Endodermal cell (in vitro differentiated cells): ENCODE data around the gene ZBED5. TPM values are rescaled to one million over a fixed set of nuclear protein-coding genes. Genes with fewer than 3 reads are reported as not detected.
"Not testable (repeated sequence)": the region's sequence is repeated elsewhere in the genome, so short reads cannot be mapped to it uniquely, and the experiment has no call there.

Experiments
- DNase-seq: peaks from one replicate; pipeline ENCODE4 v3.0.0-alpha.2; 2017
- H3K27ac ChIP-seq: 2 replicates; pipeline ENCODE4 v1.5.1; 2013; ENCODE audit warnings: mild to moderate bottlenecking, low read depth, low read length, moderate library complexity
- H3K27me3 ChIP-seq: 2 replicates; pipeline ENCODE4 v1.6.1; 2013; ENCODE audit warnings: mild to moderate bottlenecking, low read length, moderate library complexity; ENCODE audit not compliant: insufficient read depth, control insufficient read depth, poor library complexity, severe bottlenecking
- H3K36me3 ChIP-seq: 2 replicates; pipeline ENCODE4 v1.7.0; 2013; ENCODE audit warnings: mild to moderate bottlenecking, low read length, moderate library complexity; ENCODE audit not compliant: control insufficient read depth, insufficient read depth
- H3K4me1 ChIP-seq: one replicate; pipeline ENCODE4 v1.7.0; 2013; ENCODE audit warnings: low read length; ENCODE audit not compliant: control insufficient read depth, insufficient read depth
- H3K4me3 ChIP-seq: 2 replicates; pipeline ENCODE4 v1.5.1; 2013; ENCODE audit warnings: mild to moderate bottlenecking, low read length, moderate library complexity
- H3K9ac ChIP-seq: 2 replicates; pipeline ENCODE4 v1.6.1; 2013; ENCODE audit warnings: mild to moderate bottlenecking, low read length, moderate library complexity; ENCODE audit not compliant: poor library complexity, severe bottlenecking; ENCODE audit errors: extremely low read depth
- H3K9me3 ChIP-seq: 2 replicates; pipeline ENCODE4 v1.6.1; 2013; ENCODE audit warnings: mild to moderate bottlenecking, low read length, moderate library complexity; ENCODE audit not compliant: control insufficient read depth
- H3K27ac Mint-ChIP-seq: 2 replicates; pipeline ENCODE4 v1.8.0; 2020; ENCODE audit warnings: mixed read lengths
- H3K27me3 Mint-ChIP-seq: 2 replicates; pipeline ENCODE4 v1.8.0; 2021; ENCODE audit warnings: mild to moderate bottlenecking, mixed read lengths; ENCODE audit not compliant: insufficient read depth
- H3K36me3 Mint-ChIP-seq: 2 replicates; pipeline ENCODE4 v1.8.0; 2020; ENCODE audit warnings: low read depth, mixed read lengths
- H3K4me1 Mint-ChIP-seq: 2 replicates; pipeline ENCODE4 v1.8.0; 2020; ENCODE audit warnings: mixed read lengths
- H3K4me3 Mint-ChIP-seq: 2 replicates; pipeline ENCODE4 v1.8.0; 2020; ENCODE audit warnings: mild to moderate bottlenecking, moderate library complexity, mixed read lengths
- H3K9me3 Mint-ChIP-seq: 2 replicates; pipeline ENCODE4 v1.8.0; 2020; ENCODE audit warnings: mild to moderate bottlenecking, mixed read lengths
- WGBS, 2 experiments: methylation state at CpG; one replicate each; pipeline versions ENCODE4 v1.1.5 to v1.1.7; 2013; ENCODE audit warnings: missing lambda C conversion rate in 2 of 2, mixed read lengths in 1 of 2; ENCODE audit not compliant: insufficient coverage in 1 of 2, insufficient read length in 1 of 2; 5-methylcytosine and 5-hydroxymethylcytosine counted together
- total RNA-seq, 2 donors: library from RNA; stranded (reverse); fragmentation: NEBNext Ultra II Directional in 1 of 2; extraction: Animal tissue kit (Norgen Biotek cat#: 25700) in 1 of 2; gene quantifications; 2 replicates in 1 of 2; 3 replicates in 1 of 2; pipeline ENCODE4 v1.2.1, GENCODE V29; 2021
- TF ChIP-seq, protein P1 (sequence below): fragments of 200-600 bp; sonication (generic); conservative IDR thresholded peaks from 2 replicates; pipeline ENCODE4 v1.5.0; 2021; ENCODE audit warnings: antibody characterized with exemption, mild to moderate bottlenecking

ZBED5 gene
- total RNA-seq, 2 donors from 2014 or later, result 51.6 to 57.8 TPM

DNA sequence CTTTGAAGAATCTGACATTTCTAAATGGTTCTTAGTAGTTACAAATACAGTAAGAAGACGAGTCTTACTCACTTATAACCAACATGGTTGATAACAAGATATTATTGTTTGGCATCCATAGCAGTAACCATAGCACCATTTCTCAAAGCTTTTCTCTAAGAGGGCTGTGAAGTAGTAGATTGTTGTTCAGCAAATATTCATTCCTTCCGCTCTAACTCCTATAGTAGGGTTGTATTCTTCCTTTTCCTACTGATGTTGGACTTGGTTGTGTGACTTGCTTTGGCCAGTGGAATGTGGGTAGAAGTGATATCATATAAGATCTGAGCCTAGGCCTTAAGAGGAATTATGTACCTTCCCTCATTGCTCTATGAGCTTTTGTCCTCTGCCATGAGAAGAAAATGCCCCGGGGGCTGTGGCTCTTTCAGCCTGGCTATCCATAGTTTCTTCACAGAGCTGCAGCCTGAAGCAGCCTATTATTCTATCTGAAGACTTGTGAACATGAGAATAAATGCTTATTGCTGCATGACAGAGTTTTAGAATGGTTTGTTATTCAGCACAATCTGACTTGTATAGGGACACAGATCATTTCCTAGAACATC lies 28.9 kb upstream of the ZBED5 start:
- H3K4me1 ChIP-seq, result no peaks in the 10 kb centered on the region
- Mint-ChIP-seq H3K27ac (no peak overlapping the region), H3K4me1 (no peaks in the 10 kb centered on the region), H3K27me3 (no peaks in the 10 kb centered on the region), H3K4me3 (no peak overlapping the region), H3K9me3 (peaks cover 30% of the 10 kb centered on the region), H3K36me3 (peaks cover 7% of the 10 kb centered on the region)
- no peak for DNase-seq
- WGBS, 2 experiments, result 82 to 100% methylated on average over 1 of the region's 3 CpGs
- H3K4me3 ChIP-seq, result no peak overlapping the region
- no peak overlapping the region for H3K9ac ChIP-seq
- no peak overlapping the region for H3K27ac ChIP-seq
- no peaks in the 10 kb centered on the region for H3K36me3 ChIP-seq
- H3K27me3 ChIP-seq, result no peaks in the 10 kb centered on the region
- peaks cover 17% of the 10 kb centered on the region for H3K9me3 ChIP-seq
- TF ChIP-seq, protein P1, sequence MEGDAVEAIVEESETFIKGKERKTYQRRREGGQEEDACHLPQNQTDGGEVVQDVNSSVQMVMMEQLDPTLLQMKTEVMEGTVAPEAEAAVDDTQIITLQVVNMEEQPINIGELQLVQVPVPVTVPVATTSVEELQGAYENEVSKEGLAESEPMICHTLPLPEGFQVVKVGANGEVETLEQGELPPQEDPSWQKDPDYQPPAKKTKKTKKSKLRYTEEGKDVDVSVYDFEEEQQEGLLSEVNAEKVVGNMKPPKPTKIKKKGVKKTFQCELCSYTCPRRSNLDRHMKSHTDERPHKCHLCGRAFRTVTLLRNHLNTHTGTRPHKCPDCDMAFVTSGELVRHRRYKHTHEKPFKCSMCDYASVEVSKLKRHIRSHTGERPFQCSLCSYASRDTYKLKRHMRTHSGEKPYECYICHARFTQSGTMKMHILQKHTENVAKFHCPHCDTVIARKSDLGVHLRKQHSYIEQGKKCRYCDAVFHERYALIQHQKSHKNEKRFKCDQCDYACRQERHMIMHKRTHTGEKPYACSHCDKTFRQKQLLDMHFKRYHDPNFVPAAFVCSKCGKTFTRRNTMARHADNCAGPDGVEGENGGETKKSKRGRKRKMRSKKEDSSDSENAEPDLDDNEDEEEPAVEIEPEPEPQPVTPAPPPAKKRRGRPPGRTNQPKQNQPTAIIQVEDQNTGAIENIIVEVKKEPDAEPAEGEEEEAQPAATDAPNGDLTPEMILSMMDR, result no peak

DNA sequence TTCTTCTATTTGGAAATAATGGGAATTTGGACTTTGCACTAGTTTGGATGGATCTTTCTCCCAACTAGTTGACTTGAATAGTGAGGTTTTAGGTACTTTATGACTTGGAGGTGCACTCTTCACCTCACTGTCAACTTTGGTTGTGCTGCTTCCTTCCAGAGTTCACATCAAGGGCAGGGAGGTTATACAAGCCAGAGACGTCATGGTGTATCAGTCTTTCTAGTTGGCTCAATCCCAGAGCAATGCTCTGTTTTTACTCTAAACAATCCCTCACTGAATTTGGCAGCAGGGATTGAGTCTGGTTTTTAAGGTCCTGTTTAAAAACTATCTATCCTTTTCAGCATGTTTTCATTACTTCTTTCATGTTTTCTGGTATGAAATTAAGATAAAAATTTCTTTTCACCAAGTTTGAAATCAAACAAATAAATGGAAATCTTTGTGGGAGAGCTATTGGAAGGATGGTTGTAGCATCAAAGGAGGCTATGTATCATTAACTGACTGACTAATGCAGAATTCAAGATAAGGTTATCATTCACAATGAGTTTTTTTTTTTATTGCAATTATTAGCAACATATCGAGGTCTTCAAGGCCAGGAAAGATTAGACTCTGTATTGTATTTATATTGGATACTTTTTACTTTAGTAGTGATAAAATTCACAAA lies 28.0 kb upstream of the ZBED5 start:
- Histone ChIP-seq H3K36me3 (no peaks in the 10 kb centered on the region), H3K9ac (no peak overlapping the region), H3K4me3 (no peak overlapping the region), H3K4me1 (no peaks in the 10 kb centered on the region), H3K27me3 (no peaks in the 10 kb centered on the region), H3K9me3 (peaks cover 17% of the 10 kb centered on the region), H3K27ac (no peak overlapping the region)
- H3K36me3 Mint-ChIP-seq, result peaks cover 7% of the 10 kb centered on the region
- no peak overlapping the region for H3K27ac Mint-ChIP-seq
- H3K9me3 Mint-ChIP-seq, result peaks cover 30% of the 10 kb centered on the region
- WGBS, 2 experiments, result 88% methylated on average over 2 of the region's 2 CpGs; no CpG with 5 or more reads in 1 of the 2 experiments
- no peak for DNase-seq
- TF ChIP-seq, protein P1, result no peak
- H3K4me1 Mint-ChIP-seq, result no peaks in the 10 kb centered on the region
- no peaks in the 10 kb centered on the region for H3K27me3 Mint-ChIP-seq
- H3K4me3 Mint-ChIP-seq, result no peak overlapping the region

DNA sequence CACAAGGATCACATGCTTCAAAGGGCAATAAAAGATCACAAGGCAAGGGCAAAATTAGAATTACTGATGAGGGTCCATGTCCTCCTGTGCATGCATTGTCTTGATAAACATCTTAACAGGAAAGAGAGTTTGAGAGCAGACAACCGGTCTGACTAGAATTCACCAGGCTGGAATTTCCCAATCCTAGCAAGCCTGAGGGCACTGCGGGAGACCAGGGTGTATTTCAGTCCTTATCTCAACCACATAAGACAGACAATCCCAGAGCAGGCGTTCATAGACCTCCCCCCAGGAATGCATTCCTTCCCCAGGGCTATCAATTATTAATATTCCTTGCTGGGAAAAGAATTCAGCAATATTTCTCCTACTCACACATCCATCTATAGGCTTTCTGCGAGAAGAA lies 26.4 kb upstream of the ZBED5 start:
- peaks cover 18% of the 10 kb centered on the region for H3K9me3 Mint-ChIP-seq
- not testable (repeated sequence) for H3K4me3 ChIP-seq, H3K27me3 Mint-ChIP-seq, H3K27ac Mint-ChIP-seq, H3K36me3 ChIP-seq, H3K27me3 ChIP-seq, H3K4me1 ChIP-seq, H3K4me1 Mint-ChIP-seq, DNase-seq, H3K27ac ChIP-seq, H3K36me3 Mint-ChIP-seq, H3K4me3 Mint-ChIP-seq, H3K9ac ChIP-seq
- WGBS, 2 experiments, result 91 to 94% methylated on average over 2 to 4 of the region's 4 CpGs
- H3K9me3 ChIP-seq, result peaks cover 17% of the 10 kb centered on the region
